ENCODE measurements around the gene CCL17.

DNA sequence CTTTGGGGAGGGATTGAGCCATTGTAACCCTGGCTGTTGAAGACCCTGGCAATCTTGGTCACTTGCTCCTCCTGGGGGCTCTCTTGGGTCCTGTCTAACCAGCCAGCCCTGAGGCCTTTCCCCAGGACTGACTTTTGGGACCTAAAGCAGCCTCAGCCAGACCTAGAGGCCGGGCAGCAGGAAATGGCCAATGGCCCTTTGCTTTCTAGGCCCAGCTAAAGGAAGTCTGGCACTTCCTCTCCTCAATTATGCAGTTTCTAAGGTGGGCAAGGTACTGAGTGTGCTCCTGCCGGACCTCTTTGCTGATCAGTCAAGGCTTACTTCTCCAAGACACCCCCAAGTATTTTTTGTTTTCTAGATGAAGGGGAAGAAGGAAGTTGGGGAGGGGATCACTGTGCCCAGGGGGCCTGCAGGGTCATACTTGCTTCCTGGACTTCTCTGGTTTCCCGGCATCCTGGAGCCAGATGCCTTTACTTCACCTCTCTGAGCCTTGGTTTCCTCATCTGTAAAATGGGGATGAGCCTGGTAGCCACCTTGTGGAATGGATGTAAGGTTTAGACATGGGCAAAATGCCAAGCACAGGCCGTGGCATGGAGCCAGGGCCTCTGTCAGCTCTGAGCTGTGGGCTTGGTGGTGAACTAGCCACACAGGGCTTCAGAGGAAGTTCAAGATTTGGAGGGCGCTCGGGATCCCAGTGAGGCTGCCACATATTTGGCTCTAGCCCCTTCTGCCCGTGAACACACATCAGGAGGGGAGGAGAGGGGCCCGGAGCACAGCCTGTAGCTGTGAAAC is 23.7 kb upstream of the CCL17 start:
- TF ChIP-seq, protein P1, sequence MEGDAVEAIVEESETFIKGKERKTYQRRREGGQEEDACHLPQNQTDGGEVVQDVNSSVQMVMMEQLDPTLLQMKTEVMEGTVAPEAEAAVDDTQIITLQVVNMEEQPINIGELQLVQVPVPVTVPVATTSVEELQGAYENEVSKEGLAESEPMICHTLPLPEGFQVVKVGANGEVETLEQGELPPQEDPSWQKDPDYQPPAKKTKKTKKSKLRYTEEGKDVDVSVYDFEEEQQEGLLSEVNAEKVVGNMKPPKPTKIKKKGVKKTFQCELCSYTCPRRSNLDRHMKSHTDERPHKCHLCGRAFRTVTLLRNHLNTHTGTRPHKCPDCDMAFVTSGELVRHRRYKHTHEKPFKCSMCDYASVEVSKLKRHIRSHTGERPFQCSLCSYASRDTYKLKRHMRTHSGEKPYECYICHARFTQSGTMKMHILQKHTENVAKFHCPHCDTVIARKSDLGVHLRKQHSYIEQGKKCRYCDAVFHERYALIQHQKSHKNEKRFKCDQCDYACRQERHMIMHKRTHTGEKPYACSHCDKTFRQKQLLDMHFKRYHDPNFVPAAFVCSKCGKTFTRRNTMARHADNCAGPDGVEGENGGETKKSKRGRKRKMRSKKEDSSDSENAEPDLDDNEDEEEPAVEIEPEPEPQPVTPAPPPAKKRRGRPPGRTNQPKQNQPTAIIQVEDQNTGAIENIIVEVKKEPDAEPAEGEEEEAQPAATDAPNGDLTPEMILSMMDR (IDR thresholded peaks at IDR 0.05) = no peak
- no peak for TF ChIP-seq POLR2A (IDR thresholded peaks at IDR 0.05)
